H9 (cell line): ENCODE measurements around the gene DPYSL3. TPM values are rescaled to one million over a fixed set of nuclear protein-coding genes. Genes with fewer than 3 reads are reported as not detected.

Source experiments
- DNase-seq: peaks from one replicate; pipeline ENCODE4 v3.0.0-alpha.2; 2017
- H2AFZ ChIP-seq: one replicate; pipeline ENCODE4 v1.6.1; 2013; ENCODE audit warnings: mild to moderate bottlenecking, low read length, control low read depth, moderate library complexity
- H2AK5ac ChIP-seq: 2 replicates; pipeline ENCODE4 v1.6.1; 2013; ENCODE audit warnings: low read length, control low read depth, mixed read lengths; ENCODE audit not compliant: insufficient read length
- H2BK120ac ChIP-seq: one replicate; pipeline ENCODE4 v1.6.1; 2013; ENCODE audit warnings: low read depth, mild to moderate bottlenecking, low read length, control low read depth, inconsistent platforms; ENCODE audit not compliant: poor library complexity, severe bottlenecking
- H2BK12ac ChIP-seq: 2 replicates; pipeline ENCODE4 v1.6.1; 2013; ENCODE audit warnings: low read length, control low read depth, mixed read lengths, low read depth; ENCODE audit not compliant: insufficient read length
- H2BK15ac ChIP-seq: 2 replicates; pipeline ENCODE4 v1.6.1; 2013; ENCODE audit warnings: low read depth, low read length, control low read depth
- H2BK20ac ChIP-seq: one replicate; pipeline ENCODE4 v1.6.1; 2013; ENCODE audit warnings: low read depth, mild to moderate bottlenecking, low read length, control low read depth, inconsistent platforms; ENCODE audit not compliant: poor library complexity, severe bottlenecking
- H2BK5ac ChIP-seq: 2 replicates; pipeline ENCODE4 v1.6.1; 2013; ENCODE audit warnings: low read length, control low read depth, mixed read lengths; ENCODE audit not compliant: insufficient read length
- H3K14ac ChIP-seq: 2 replicates; pipeline ENCODE4 v1.6.1; 2013; ENCODE audit warnings: low read length, control low read depth; ENCODE audit not compliant: insufficient read depth
- H3K18ac ChIP-seq: 2 replicates; pipeline ENCODE4 v1.6.1; 2013; ENCODE audit warnings: low read depth, mild to moderate bottlenecking, mixed read lengths, low read length, control low read depth; ENCODE audit not compliant: insufficient read length
- H3K23ac ChIP-seq: 2 replicates; pipeline ENCODE4 v1.6.1; 2013; ENCODE audit warnings: low read length, control low read depth, mixed read lengths, low read depth; ENCODE audit not compliant: insufficient read length
- H3K23me2 ChIP-seq: 2 replicates; pipeline ENCODE4 v1.6.1; 2013; ENCODE audit warnings: low read depth, mild to moderate bottlenecking, mixed read lengths, low read length, control low read depth; ENCODE audit not compliant: insufficient read length, poor library complexity, severe bottlenecking
- H3K27ac ChIP-seq: 2 replicates; pipeline ENCODE4 v1.5.1; 2013; ENCODE audit warnings: low read length, control low read depth, mixed read lengths, low read depth; ENCODE audit not compliant: insufficient read length
- H3K27me3 ChIP-seq: 2 replicates; pipeline ENCODE4 v1.6.1; 2013; ENCODE audit warnings: low read length, control low read depth, inconsistent platforms; ENCODE audit not compliant: insufficient read depth
- H3K4ac ChIP-seq: 2 replicates; pipeline ENCODE4 v1.6.1; 2013; ENCODE audit warnings: low read depth, mild to moderate bottlenecking, control low read depth, inconsistent platforms, low read length, moderate library complexity
- H3K4me1 ChIP-seq: 2 replicates; pipeline ENCODE4 v1.6.1; 2013; ENCODE audit warnings: low read length, control low read depth, inconsistent platforms; ENCODE audit not compliant: insufficient read depth
- H3K4me2 ChIP-seq: 2 replicates; pipeline ENCODE4 v1.6.1; 2013; ENCODE audit warnings: low read length, control low read depth, mixed read lengths; ENCODE audit not compliant: insufficient read length, insufficient read depth
- H3K56ac ChIP-seq: 2 replicates; pipeline ENCODE4 v1.6.1; 2013; ENCODE audit warnings: low read depth, mild to moderate bottlenecking, mixed read lengths, low read length, control low read depth; ENCODE audit not compliant: insufficient read length
- H3K79me1 ChIP-seq: 2 replicates; pipeline ENCODE4 v1.6.1; 2013; ENCODE audit warnings: low read depth, mild to moderate bottlenecking, moderate library complexity, low read length, control low read depth, inconsistent platforms; ENCODE audit not compliant: insufficient read depth, poor library complexity, severe bottlenecking
- H3K79me2 ChIP-seq: 2 replicates; pipeline ENCODE4 v1.6.1; 2013; ENCODE audit warnings: low read length, control low read depth, inconsistent platforms; ENCODE audit not compliant: insufficient read depth
- H3K9ac ChIP-seq: 2 replicates; pipeline ENCODE4 v1.6.1; 2013; ENCODE audit warnings: low read length, control low read depth, mixed read lengths; ENCODE audit not compliant: insufficient read length; ENCODE audit errors: extremely low read depth
- H3K9me3 ChIP-seq: one replicate; pipeline ENCODE4 v1.6.1; 2013; ENCODE audit warnings: low read depth, low read length, inconsistent platforms; ENCODE audit not compliant: control insufficient read depth
- H3T11ph ChIP-seq: one replicate; pipeline ENCODE4 v1.6.1; 2013; ENCODE audit warnings: mild to moderate bottlenecking, low read length, control low read depth, inconsistent platforms
- H4K20me1 ChIP-seq: one replicate; pipeline ENCODE4 v1.6.1; 2013; ENCODE audit not compliant: control insufficient read depth, insufficient read length, insufficient read depth
- H4K5ac ChIP-seq: 2 replicates; pipeline ENCODE4 v1.6.1; 2013; ENCODE audit warnings: low read depth, mild to moderate bottlenecking, mixed read lengths, low read length, control low read depth; ENCODE audit not compliant: insufficient read length
- H4K8ac ChIP-seq: replicated peaks from 2 replicates; pipeline ENCODE4 v1.6.1; 2013; ENCODE audit warnings: low read length, control low read depth, mixed read lengths, low read depth; ENCODE audit not compliant: insufficient read length
- H4K91ac ChIP-seq: 2 replicates; pipeline ENCODE4 v1.6.1; 2013; ENCODE audit warnings: low read depth, mild to moderate bottlenecking, moderate library complexity, mixed read lengths, low read length, control low read depth; ENCODE audit not compliant: insufficient read length
- H3K27ac Mint-ChIP-seq, 3 experiments: 2 replicates in 2 of 3; 3 replicates in 1 of 3; pipeline ENCODE4 v1.8.0; 2020 to 2021; ENCODE audit warnings: mixed read lengths in 3 of 3, mild to moderate bottlenecking in 1 of 3, moderate library complexity in 1 of 3
- H3K27me3 Mint-ChIP-seq: 2 replicates; pipeline ENCODE4 v1.8.0; 2021; ENCODE audit warnings: low read depth, mild to moderate bottlenecking, moderate library complexity, mixed read lengths
- H3K36me3 Mint-ChIP-seq, 3 experiments: 2 replicates in 2 of 3; 3 replicates in 1 of 3; pipeline ENCODE4 v1.8.0; 2020 to 2021; ENCODE audit warnings: low read depth in 3 of 3, mixed read lengths in 3 of 3; ENCODE audit not compliant: insufficient read depth in 1 of 3
- H3K4me1 Mint-ChIP-seq, 2 experiments: 2 replicates each; pipeline ENCODE4 v1.8.0; 2020; ENCODE audit warnings: mixed read lengths in 2 of 2
- H3K4me3 Mint-ChIP-seq, 2 experiments: 2 replicates in 1 of 2; 3 replicates in 1 of 2; pipeline ENCODE4 v1.8.0; 2020 to 2021; ENCODE audit warnings: mild to moderate bottlenecking in 2 of 2, mixed read lengths in 2 of 2, moderate library complexity in 1 of 2
- H3K9me3 Mint-ChIP-seq, 2 experiments: 2 replicates in 1 of 2; 3 replicates in 1 of 2; pipeline ENCODE4 v1.8.0; 2020; ENCODE audit warnings: mild to moderate bottlenecking in 2 of 2, mixed read lengths in 2 of 2, moderate library complexity in 1 of 2
- WGBS: extraction: QIAGEN DNeasy Blood & Tissue Kit; methylation state at CpG from one replicate; pipeline ENCODE4 v1.1.7; 2013; ENCODE audit warnings: missing lambda C conversion rate, low lambda C conversion rate, mixed read lengths; ENCODE audit not compliant: insufficient read length; ENCODE audit errors: extremely low coverage; 5-methylcytosine and 5-hydroxymethylcytosine counted together
- total RNA-seq: library from RNA; stranded (reverse); gene quantifications from 2 replicates; pipeline ENCODE4 v1.2.1, GENCODE V29; 2021
- TF ChIP-seq, protein P1 (sequence below): fragments of 200-600 bp; sonication (generic); conservative IDR thresholded peaks from 3 replicates; pipeline ENCODE4 v1.8.0; 2021; ENCODE audit warnings: antibody characterized with exemption, mild to moderate bottlenecking

Gene DPYSL3
- total RNA-seq, 1 experiment from 2014 or later = 515 TPM

DNA sequence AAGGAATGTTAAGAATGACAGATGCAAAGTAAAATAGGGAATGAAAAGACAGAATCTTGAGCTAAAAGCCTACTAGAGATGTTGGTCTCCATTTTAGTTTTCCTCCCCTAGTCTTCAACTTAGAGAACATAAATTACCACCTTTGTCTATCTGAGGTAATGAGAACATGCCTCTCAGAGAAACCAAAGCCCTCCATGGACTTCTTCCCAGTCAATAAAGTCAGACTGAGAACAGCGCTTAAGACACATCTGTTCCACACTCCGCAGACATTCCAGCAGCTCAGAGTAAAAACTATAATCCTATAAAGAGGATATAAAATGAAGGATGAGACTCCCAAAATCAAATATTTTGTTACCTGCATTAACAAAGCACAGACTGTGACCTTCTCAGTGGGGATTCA, 79.2 kb downstream of the DPYSL3 start:
- peaks cover 8% of the 10 kb centered on the region; the same call in 1 of the 2 replicates for H3K4me1 ChIP-seq
- H4K91ac ChIP-seq = no peak overlapping the region
- H4K8ac ChIP-seq = no peak overlapping the region
- H3K23me2 ChIP-seq = no peaks in the 10 kb centered on the region
- TF ChIP-seq, protein P1, sequence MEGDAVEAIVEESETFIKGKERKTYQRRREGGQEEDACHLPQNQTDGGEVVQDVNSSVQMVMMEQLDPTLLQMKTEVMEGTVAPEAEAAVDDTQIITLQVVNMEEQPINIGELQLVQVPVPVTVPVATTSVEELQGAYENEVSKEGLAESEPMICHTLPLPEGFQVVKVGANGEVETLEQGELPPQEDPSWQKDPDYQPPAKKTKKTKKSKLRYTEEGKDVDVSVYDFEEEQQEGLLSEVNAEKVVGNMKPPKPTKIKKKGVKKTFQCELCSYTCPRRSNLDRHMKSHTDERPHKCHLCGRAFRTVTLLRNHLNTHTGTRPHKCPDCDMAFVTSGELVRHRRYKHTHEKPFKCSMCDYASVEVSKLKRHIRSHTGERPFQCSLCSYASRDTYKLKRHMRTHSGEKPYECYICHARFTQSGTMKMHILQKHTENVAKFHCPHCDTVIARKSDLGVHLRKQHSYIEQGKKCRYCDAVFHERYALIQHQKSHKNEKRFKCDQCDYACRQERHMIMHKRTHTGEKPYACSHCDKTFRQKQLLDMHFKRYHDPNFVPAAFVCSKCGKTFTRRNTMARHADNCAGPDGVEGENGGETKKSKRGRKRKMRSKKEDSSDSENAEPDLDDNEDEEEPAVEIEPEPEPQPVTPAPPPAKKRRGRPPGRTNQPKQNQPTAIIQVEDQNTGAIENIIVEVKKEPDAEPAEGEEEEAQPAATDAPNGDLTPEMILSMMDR = no peak
- no peak overlapping the region for H2BK120ac ChIP-seq
- no peak overlapping the region for H3K56ac ChIP-seq
- H3K18ac ChIP-seq = no peak overlapping the region
- no peaks in the 10 kb centered on the region for H3K27me3 ChIP-seq
- H3K4me2 ChIP-seq = no peak overlapping the region
- H3K14ac ChIP-seq = no peak overlapping the region
- Mint-ChIP-seq H3K36me3 (peaks cover 25 to 71% (median 57%) of the 10 kb centered on the region in 3 experiments; a peak in 6 of 7 replicates), H3K4me3 (no peak overlapping the region), H3K4me1 (peaks cover 52 to 63% of the 10 kb centered on the region in 2 experiments), H3K27ac (peak overlapping the region in 2 of 3 experiments; percentile 61 to 80; a peak in 2 of 7 replicates), H3K27me3 (no peaks in the 10 kb centered on the region), H3K9me3 (no peaks in the 10 kb centered on the region)
- H2AFZ ChIP-seq = no peak overlapping the region
- no peak overlapping the region for H2BK15ac ChIP-seq
- no peak overlapping the region for H3K4ac ChIP-seq
- no peak overlapping the region for H2AK5ac ChIP-seq
- H4K5ac ChIP-seq = no peak overlapping the region
- no peak overlapping the region for H3K9ac ChIP-seq
- H3K79me1 ChIP-seq = peaks cover 9% of the 10 kb centered on the region
- no peak overlapping the region for H3K27ac ChIP-seq
- no peak overlapping the region for H3T11ph ChIP-seq
- no peaks in the 10 kb centered on the region for H4K20me1 ChIP-seq
- peaks cover 62% of the 10 kb centered on the region for H3K79me2 ChIP-seq
- H2BK12ac ChIP-seq = no peak overlapping the region
- no CpG with 5 or more reads among the region's 2 CpGs for WGBS
- H3K9me3 ChIP-seq = no peaks in the 10 kb centered on the region
- H2BK5ac ChIP-seq = no peak overlapping the region
- DNase-seq = no peak
- H2BK20ac ChIP-seq = no peak overlapping the region
- no peak overlapping the region for H3K23ac ChIP-seq
